GM12878 (cell line): ENCODE measurements around the gene KCNC1. TPM values are rescaled to one million over a fixed set of nuclear protein-coding genes. Genes with fewer than 3 reads are reported as not detected.

ENCODE experiments used
- ATAC-seq: fragments of 200-7000 bp; cut with Tn5 transposase; 3 replicates; pipeline ENCODE4 v1.9.1; 2020; ENCODE audit warnings: mild to moderate bottlenecking, moderate library complexity
- BruUV-seq: library from RNA; stranded (reverse); fragments of 400-500 nt; replicated peaks from 2 replicates; lab custom pipeline; 2021; lab: Mats Ljungman, UMichigan
- CTCF ChIA-PET: fragments of 300-600 bp; sonication (Branson Sonifier 250); formaldehyde crosslinking; extraction: SDS; loops from one replicate; lab custom pipeline; 2021; ENCODE audit warnings: inconsistent platforms; lab: Yijun Ruan, JAX
- POLR2A ChIA-PET: fragments of 350-600 bp; formaldehyde crosslinking; extraction: SDS; loops from one replicate; lab custom pipeline; 2021; ENCODE audit warnings: inconsistent platforms; lab: Charles Lee
- RAD21 ChIA-PET: fragments of 300-600 bp; sonication (Branson Sonifier 250); formaldehyde crosslinking; loops from one replicate; lab custom pipeline; 2023; ENCODE audit warnings: antibody characterized with exemption; ENCODE audit not compliant: unreplicated experiment; lab: Charles Lee
- SMC1A ChIA-PET: fragments of 300-600 bp; sonication (Branson Sonifier 250); formaldehyde crosslinking; loops from one replicate; lab custom pipeline; 2023; ENCODE audit not compliant: unreplicated experiment, uncharacterized antibody; lab: Charles Lee
- DNase-seq: peaks from one replicate; pipeline ENCODE4 v3.0.0-alpha.2; 2011; ENCODE audit warnings: low read depth, low spot score
- FAIRE-seq: peaks from 3 replicates; lab custom pipeline; 2011; peaks lifted over from hg19 to GRCh38; lab: Jason Lieb, UNC
- H2AFZ ChIP-seq: 2 replicates; pipeline ENCODE4 v1.6.0; 2011; ENCODE audit warnings: low read depth, low read length, control low read depth; ENCODE audit not compliant: control insufficient read depth
- H3K27ac ChIP-seq: 2 replicates; pipeline ENCODE4 v1.5.1; 2011; ENCODE audit warnings: control low read depth; ENCODE audit not compliant: control insufficient read depth, insufficient read depth
- H3K27me3 ChIP-seq, 2 experiments: replicated peaks in 1 of 2; 2 replicates each; pipeline versions ENCODE4 v1.6.0 to v1.6.1; 2011; ENCODE audit warnings: low read length in 1 of 2; ENCODE audit not compliant: control insufficient read depth in 2 of 2, insufficient read depth in 2 of 2
- H3K36me3 ChIP-seq, 2 experiments: 2 replicates each; pipeline ENCODE4 v1.5.1; 2011; ENCODE audit warnings: low read length in 1 of 2; ENCODE audit not compliant: control insufficient read depth in 2 of 2, insufficient read depth in 2 of 2
- H3K4me1 ChIP-seq: 2 replicates; pipeline ENCODE4 v1.6.1; 2011; ENCODE audit warnings: mild to moderate bottlenecking, low read length, moderate library complexity, mixed read lengths; ENCODE audit not compliant: control insufficient read depth, insufficient read depth
- H3K4me2 ChIP-seq: 2 replicates; pipeline ENCODE4 v1.6.0; 2011; ENCODE audit warnings: control low read depth; ENCODE audit not compliant: control insufficient read depth, insufficient read depth
- H3K4me3 ChIP-seq: fragments of 200-600 bp; sonication (generic); 2 replicates; pipeline ENCODE4 v1.5.1; 2016
- H3K79me2 ChIP-seq: 2 replicates; pipeline ENCODE4 v1.6.0; 2011; ENCODE audit warnings: low read length; ENCODE audit not compliant: control insufficient read depth, insufficient read depth
- H3K9ac ChIP-seq: 2 replicates; pipeline ENCODE4 v1.8.0; 2011; ENCODE audit warnings: low read length, control low read depth, mixed read lengths; ENCODE audit not compliant: control insufficient read depth, insufficient read depth
- H3K9me3 ChIP-seq: replicated peaks from 3 replicates; pipeline ENCODE4 v1.5.1; 2011; ENCODE audit warnings: mild to moderate bottlenecking, low read length; ENCODE audit not compliant: control insufficient read depth, insufficient read depth
- H4K20me1 ChIP-seq: 2 replicates; pipeline ENCODE4 v1.6.0; 2011; ENCODE audit not compliant: control insufficient read depth, insufficient read depth
- NFIC ChIP-seq: IDR thresholded peaks from 2 replicates; pipeline ENCODE4 v1.6.1; 2012; ENCODE audit warnings: low read depth, mild to moderate bottlenecking, inconsistent platforms, low read length, moderate library complexity
- NFYB ChIP-seq: IDR thresholded peaks from 2 replicates; pipeline ENCODE4 v1.6.1; 2011; ENCODE audit warnings: low read depth, mild to moderate bottlenecking, low read length, improper control_type of control experiment, moderate library complexity; ENCODE audit not compliant: insufficient read depth
- RAD21 ChIP-seq: IDR thresholded peaks from 2 replicates; pipeline ENCODE4 v1.6.1; 2011; ENCODE audit warnings: mild to moderate bottlenecking, low read depth, low read length, moderate library complexity; ENCODE audit not compliant: insufficient read depth
- STAT3 ChIP-seq: IDR thresholded peaks from 2 replicates; pipeline ENCODE4 v1.6.1; 2011; ENCODE audit warnings: low read depth, low read length, improper control_type of control experiment
- YBX1 ChIP-seq: fragments of 450-650 bp; IDR thresholded peaks from 2 replicates; pipeline ENCODE4 v1.6.1; 2016; ENCODE audit warnings: antibody characterized with exemption
- ZNF24 ChIP-seq: fragments of 450-650 bp; IDR thresholded peaks from 2 replicates; pipeline ENCODE4 v1.6.1; 2017; ENCODE audit warnings: antibody characterized with exemption, mild to moderate bottlenecking
- WGBS: methylation state at CpG from one replicate; pipeline ENCODE4 v1.1.6; 2016; ENCODE audit warnings: low lambda C conversion rate; ENCODE audit not compliant: insufficient replicate concordance, insufficient coverage; ENCODE audit errors: missing lambda C conversion rate; 5-methylcytosine and 5-hydroxymethylcytosine counted together
- in situ Hi-C: fragments of 300-500 bp; cut with MboI; formaldehyde crosslinking; loops from 9 replicates; pipeline ENCODE4 v1.14.3; 2018; ENCODE audit warnings: mixed read lengths
- intact Hi-C: fragments of 100-400 bp; cut with micrococcal nuclease; formaldehyde crosslinking; loops from one replicate; pipeline ENCODE4 v1.14.2; 2022; ENCODE audit not compliant: unreplicated experiment
- polyA plus RNA-seq, 11 experiments: library from polyadenylated mRNA; depleted of rRNA in 4 of 11; unstranded in 6 of 11; stranded (reverse) in 5 of 11; fragments of >200 nt; fragmentation: Nextera tagmentation in 4 of 11; fragmentation: Illumina TruSeq in 1 of 11; extraction: Ambion mirVana in 4 of 11; extraction: Trizol in 1 of 11; gene quantifications; 1 replicate in 1 of 11; 2 replicates in 10 of 11; pipeline versions ENCODE4 v1.2.1 to v1.2.3, GENCODE V29; 2011 to 2016; ENCODE audit warnings: inconsistent platforms in 2 of 11, missing spikeins in 2 of 11, low read depth in 1 of 11
- total RNA-seq, 4 experiments: library from RNA; depleted of rRNA in 3 of 4; stranded (reverse); fragments of >200 nt in 3 of 4; fragmentation: Illumina TruSeq in 1 of 4; extraction: Trizol in 1 of 4; gene quantifications; 2 replicates each; pipeline versions ENCODE4 v1.2.1 to v1.2.3, GENCODE V29; 2013 to 2021
- TF ChIP-seq, protein P1 (sequence below): fragments of 450-650 bp; formaldehyde crosslinking; IDR thresholded peaks from 2 replicates; pipeline ENCODE4 v1.5.0; 2022; ENCODE audit warnings: mild to moderate bottlenecking, missing genetic modification characterization
- TF ChIP-seq, protein P2 (sequence below): fragments of 450-650 bp; IDR thresholded peaks from 2 replicates; pipeline ENCODE4 v1.6.1; 2017; ENCODE audit warnings: mild to moderate bottlenecking, moderate library complexity
- TF ChIP-seq, protein P3 (sequence below): fragments of 450-650 bp; IDR thresholded peaks from 2 replicates; pipeline ENCODE4 v1.6.1; 2018; ENCODE audit warnings: mild to moderate bottlenecking, low read depth, moderate library complexity; ENCODE audit not compliant: partially characterized antibody
- TF ChIP-seq, protein P4 (sequence below): fragments of 450-650 bp; IDR thresholded peaks from 2 replicates; pipeline ENCODE4 v1.6.1; 2017; ENCODE audit warnings: borderline replicate concordance

The KCNC1 gene
- total and polyA plus RNA-seq, 10 of the 15 experiments (the other 5 are each of a cell fraction or from before 2014, with no cell fraction given) = 0.27 to 0.34 TPM; not detected in 8

GRCh38 chr11:17767914-17768313, 33.3 kb downstream of the KCNC1 start:
- no peaks in the 10 kb centered on the region for H3K79me2 ChIP-seq
- CTCF ChIA-PET = interaction anchor here (1.1 kb wide), 1 partner anchor 211 kb away, joined by 5 read pairs; no protein-coding TSS in a partner anchor
- ATAC-seq (no peak), DNase-seq (no peak), FAIRE-seq (no peak)
- in situ Hi-C loops = no loop called here
- no peaks in the 10 kb centered on the region for H3K36me3 ChIP-seq
- SMC1A ChIA-PET = no interaction called here
- H4K20me1 ChIP-seq = no peaks in the 10 kb centered on the region
- RAD21 ChIA-PET = interaction anchor here (1.5 kb wide), 1 partner anchor 36 kb away, joined by 3 read pairs; no protein-coding TSS in a partner anchor
- H3K9ac ChIP-seq = no peak overlapping the region
- POLR2A ChIA-PET = no interaction called here
- 45% methylated on average over 2 of the region's 2 CpGs for WGBS
- H3K9me3 ChIP-seq = no peaks in the 10 kb centered on the region
- no peaks in the 10 kb centered on the region for H3K4me1 ChIP-seq
- no TSS peak for BruUV-seq
- no peak overlapping the region for H3K4me2 ChIP-seq
- H2AFZ ChIP-seq = no peak overlapping the region
- intact Hi-C loops = no loop called here
- no peak overlapping the region for H3K4me3 ChIP-seq
- H3K27me3 ChIP-seq = no peaks in the 10 kb centered on the region
- no peak for TF ChIP-seq RAD21
- TF ChIP-seq YBX1 = no peak
- TF ChIP-seq NFIC = no peak
- TF ChIP-seq, protein P1, sequence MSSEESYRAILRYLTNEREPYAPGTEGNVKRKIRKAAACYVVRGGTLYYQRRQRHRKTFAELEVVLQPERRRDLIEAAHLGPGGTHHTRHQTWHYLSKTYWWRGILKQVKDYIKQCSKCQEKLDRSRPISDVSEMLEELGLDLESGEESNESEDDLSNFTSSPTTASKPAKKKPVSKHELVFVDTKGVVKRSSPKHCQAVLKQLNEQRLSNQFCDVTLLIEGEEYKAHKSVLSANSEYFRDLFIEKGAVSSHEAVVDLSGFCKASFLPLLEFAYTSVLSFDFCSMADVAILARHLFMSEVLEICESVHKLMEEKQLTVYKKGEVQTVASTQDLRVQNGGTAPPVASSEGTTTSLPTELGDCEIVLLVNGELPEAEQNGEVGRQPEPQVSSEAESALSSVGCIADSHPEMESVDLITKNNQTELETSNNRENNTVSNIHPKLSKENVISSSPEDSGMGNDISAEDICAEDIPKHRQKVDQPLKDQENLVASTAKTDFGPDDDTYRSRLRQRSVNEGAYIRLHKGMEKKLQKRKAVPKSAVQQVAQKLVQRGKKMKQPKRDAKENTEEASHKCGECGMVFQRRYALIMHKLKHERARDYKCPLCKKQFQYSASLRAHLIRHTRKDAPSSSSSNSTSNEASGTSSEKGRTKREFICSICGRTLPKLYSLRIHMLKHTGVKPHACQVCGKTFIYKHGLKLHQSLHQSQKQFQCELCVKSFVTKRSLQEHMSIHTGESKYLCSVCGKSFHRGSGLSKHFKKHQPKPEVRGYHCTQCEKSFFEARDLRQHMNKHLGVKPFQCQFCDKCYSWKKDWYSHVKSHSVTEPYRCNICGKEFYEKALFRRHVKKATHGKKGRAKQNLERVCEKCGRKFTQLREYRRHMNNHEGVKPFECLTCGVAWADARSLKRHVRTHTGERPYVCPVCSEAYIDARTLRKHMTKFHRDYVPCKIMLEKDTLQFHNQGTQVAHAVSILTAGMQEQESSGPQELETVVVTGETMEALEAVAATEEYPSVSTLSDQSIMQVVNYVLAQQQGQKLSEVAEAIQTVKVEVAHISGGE (CRISPR knock-in tag) = no peak
- no peak for TF ChIP-seq ZNF24
- TF ChIP-seq, protein P2, sequence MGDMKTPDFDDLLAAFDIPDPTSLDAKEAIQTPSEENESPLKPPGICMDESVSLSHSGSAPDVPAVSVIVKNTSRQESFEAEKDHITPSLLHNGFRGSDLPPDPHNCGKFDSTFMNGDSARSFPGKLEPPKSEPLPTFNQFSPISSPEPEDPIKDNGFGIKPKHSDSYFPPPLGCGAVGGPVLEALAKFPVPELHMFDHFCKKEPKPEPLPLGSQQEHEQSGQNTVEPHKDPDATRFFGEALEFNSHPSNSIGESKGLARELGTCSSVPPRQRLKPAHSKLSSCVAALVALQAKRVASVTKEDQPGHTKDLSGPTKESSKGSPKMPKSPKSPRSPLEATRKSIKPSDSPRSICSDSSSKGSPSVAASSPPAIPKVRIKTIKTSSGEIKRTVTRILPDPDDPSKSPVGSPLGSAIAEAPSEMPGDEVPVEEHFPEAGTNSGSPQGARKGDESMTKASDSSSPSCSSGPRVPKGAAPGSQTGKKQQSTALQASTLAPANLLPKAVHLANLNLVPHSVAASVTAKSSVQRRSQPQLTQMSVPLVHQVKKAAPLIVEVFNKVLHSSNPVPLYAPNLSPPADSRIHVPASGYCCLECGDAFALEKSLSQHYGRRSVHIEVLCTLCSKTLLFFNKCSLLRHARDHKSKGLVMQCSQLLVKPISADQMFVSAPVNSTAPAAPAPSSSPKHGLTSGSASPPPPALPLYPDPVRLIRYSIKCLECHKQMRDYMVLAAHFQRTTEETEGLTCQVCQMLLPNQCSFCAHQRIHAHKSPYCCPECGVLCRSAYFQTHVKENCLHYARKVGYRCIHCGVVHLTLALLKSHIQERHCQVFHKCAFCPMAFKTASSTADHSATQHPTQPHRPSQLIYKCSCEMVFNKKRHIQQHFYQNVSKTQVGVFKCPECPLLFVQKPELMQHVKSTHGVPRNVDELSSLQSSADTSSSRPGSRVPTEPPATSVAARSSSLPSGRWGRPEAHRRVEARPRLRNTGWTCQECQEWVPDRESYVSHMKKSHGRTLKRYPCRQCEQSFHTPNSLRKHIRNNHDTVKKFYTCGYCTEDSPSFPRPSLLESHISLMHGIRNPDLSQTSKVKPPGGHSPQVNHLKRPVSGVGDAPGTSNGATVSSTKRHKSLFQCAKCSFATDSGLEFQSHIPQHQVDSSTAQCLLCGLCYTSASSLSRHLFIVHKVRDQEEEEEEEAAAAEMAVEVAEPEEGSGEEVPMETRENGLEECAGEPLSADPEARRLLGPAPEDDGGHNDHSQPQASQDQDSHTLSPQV = no peak
- TF ChIP-seq, protein P3, sequence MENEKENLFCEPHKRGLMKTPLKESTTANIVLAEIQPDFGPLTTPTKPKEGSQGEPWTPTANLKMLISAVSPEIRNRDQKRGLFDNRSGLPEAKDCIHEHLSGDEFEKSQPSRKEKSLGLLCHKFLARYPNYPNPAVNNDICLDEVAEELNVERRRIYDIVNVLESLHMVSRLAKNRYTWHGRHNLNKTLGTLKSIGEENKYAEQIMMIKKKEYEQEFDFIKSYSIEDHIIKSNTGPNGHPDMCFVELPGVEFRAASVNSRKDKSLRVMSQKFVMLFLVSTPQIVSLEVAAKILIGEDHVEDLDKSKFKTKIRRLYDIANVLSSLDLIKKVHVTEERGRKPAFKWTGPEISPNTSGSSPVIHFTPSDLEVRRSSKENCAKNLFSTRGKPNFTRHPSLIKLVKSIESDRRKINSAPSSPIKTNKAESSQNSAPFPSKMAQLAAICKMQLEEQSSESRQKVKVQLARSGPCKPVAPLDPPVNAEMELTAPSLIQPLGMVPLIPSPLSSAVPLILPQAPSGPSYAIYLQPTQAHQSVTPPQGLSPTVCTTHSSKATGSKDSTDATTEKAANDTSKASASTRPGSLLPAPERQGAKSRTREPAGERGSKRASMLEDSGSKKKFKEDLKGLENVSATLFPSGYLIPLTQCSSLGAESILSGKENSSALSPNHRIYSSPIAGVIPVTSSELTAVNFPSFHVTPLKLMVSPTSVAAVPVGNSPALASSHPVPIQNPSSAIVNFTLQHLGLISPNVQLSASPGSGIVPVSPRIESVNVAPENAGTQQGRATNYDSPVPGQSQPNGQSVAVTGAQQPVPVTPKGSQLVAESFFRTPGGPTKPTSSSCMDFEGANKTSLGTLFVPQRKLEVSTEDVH = no peak
- TF ChIP-seq, protein P4, sequence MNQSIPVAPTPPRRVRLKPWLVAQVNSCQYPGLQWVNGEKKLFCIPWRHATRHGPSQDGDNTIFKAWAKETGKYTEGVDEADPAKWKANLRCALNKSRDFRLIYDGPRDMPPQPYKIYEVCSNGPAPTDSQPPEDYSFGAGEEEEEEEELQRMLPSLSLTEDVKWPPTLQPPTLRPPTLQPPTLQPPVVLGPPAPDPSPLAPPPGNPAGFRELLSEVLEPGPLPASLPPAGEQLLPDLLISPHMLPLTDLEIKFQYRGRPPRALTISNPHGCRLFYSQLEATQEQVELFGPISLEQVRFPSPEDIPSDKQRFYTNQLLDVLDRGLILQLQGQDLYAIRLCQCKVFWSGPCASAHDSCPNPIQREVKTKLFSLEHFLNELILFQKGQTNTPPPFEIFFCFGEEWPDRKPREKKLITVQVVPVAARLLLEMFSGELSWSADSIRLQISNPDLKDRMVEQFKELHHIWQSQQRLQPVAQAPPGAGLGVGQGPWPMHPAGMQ = no peak
- TF ChIP-seq NFYB = no peak
- TF ChIP-seq STAT3 = no peak
- no peak overlapping the region for H3K27ac ChIP-seq
